Heart right ventricle (tissue), 16 donors: ENCODE results near the gene TMEM171. TPM values are rescaled to one million over a fixed set of nuclear protein-coding genes. Genes with fewer than 3 reads are reported as not detected.

ENCODE experiments used
- ATAC-seq, 8 donors: fragments of 200-7000 bp; cut with Tn5 transposase; one replicate each; pipeline ENCODE4 v1.9.1; 2020; ENCODE audit warnings: mild to moderate bottlenecking in 8 of 8, moderate library complexity in 8 of 8, moderate number of reproducible peaks in 1 of 8
- DNase-seq, 2 donors: peaks; one replicate each; pipeline ENCODE4 v3.0.0-alpha.2; 2020
- H3K27ac ChIP-seq, 10 donors: fragments of 200-600 bp; sonication (generic) in 2 of 10; one replicate each; pipeline versions ENCODE4 v1.5.0 to v1.8.0; 2020 to 2022; ENCODE audit warnings: mild to moderate bottlenecking in 3 of 10
- H3K27me3 ChIP-seq, 7 donors: fragments of 200-600 bp; one replicate each; pipeline ENCODE4 v1.8.0; 2021 to 2022; ENCODE audit warnings: mild to moderate bottlenecking in 2 of 7
- H3K36me3 ChIP-seq, 9 donors: fragments of 200-600 bp; sonication (generic) in 1 of 9; one replicate each; pipeline versions ENCODE4 v1.5.0 to v1.8.0; 2020 to 2022; ENCODE audit warnings: mild to moderate bottlenecking in 2 of 9
- H3K4me1 ChIP-seq, 9 donors: fragments of 200-600 bp; sonication (generic) in 1 of 9; one replicate each; pipeline versions ENCODE4 v1.5.0 to v1.8.0; 2020 to 2022; ENCODE audit warnings: mild to moderate bottlenecking in 4 of 9
- H3K4me3 ChIP-seq, 10 donors: fragments of 200-600 bp; sonication (generic) in 2 of 10; one replicate each; pipeline versions ENCODE4 v1.5.0 to v1.8.0; 2020 to 2022; ENCODE audit warnings: mild to moderate bottlenecking in 7 of 10, moderate library complexity in 2 of 10
- H3K9me3 ChIP-seq, 11 donors: fragments of 200-600 bp in 10 of 11; sonication (generic) in 2 of 11; one replicate each; pipeline versions ENCODE4 v1.5.0 to v1.8.0; 2013 to 2022; ENCODE audit warnings: mild to moderate bottlenecking in 2 of 11, control low read depth in 1 of 11, moderate library complexity in 1 of 11
- WGBS, 2 donors: extraction: QIAGEN DNeasy Blood & Tissue Kit; methylation state at CpG; one replicate each; pipeline ENCODE4 v1.1.7; 2013; ENCODE audit warnings: inconsistent platforms in 1 of 2; 5-methylcytosine and 5-hydroxymethylcytosine counted together
- intact Hi-C, 10 donors: fragments of 100-400 bp; cut with DNase I; formaldehyde crosslinking; loops; one replicate each; pipeline versions ENCODE4 v1.11.1 to v1.14.2; 2022
- polyA plus RNA-seq, 2 donors: library from polyadenylated mRNA; stranded (reverse); fragments of 200-250 nt; gene quantifications; one replicate each; pipeline ENCODE4 v1.2.3, GENCODE V29; 2013
- total RNA-seq, 10 donors: library from RNA; stranded (reverse); fragmentation: NEBNext Ultra II Directional in 3 of 10; extraction: Animal tissue kit (Norgen Biotek cat#: 25700) in 3 of 10; gene quantifications; one replicate each; pipeline versions ENCODE4 v1.2.1 to v1.2.4, GENCODE V29; 2021 to 2023
- TF ChIP-seq, protein P1 (sequence below), 9 donors: fragments of 200-600 bp; sonication (generic) in 2 of 9; IDR thresholded peaks; one replicate each; pipeline versions ENCODE4 v1.5.0 to v1.8.0; 2021 to 2022; ENCODE audit warnings: antibody characterized with exemption in 9 of 9, mild to moderate bottlenecking in 5 of 9, moderate library complexity in 1 of 9
- donor health status: Arrhythmogenic right ventricular cardiomyopathy.
- donor health status: ischemic (EF 13 %, LVEDD 7.1; RV severe dilation, severe dysfunction).
- donor health status: healthy with polysubstance abuse.
- donor health status: DM: no; HTN: yes; CAD: no.
- donor health status: DM: no; HTN: no; CAD: no.
- donor health status: ischemic (EF 25% LVEDD 6.9; RV normal size, moderate dysfunction).
- donor health status: ischemic (EF 25% LVEDD 5.7; RV mildly dilated, moderate dysfunction).
- donor health status: healthy.
- donor health status: DM: yes; HTN: yes; CAD: no.
- donor health status: Ischemic cardiomyopathy.
- donor health status: ischemic (EF 35%, LVEDD 5.7; RV mildly dilated, moderate dysfunction).
- donor health status: nonischemic (EF 11% LVEDD 7.7; RV severe dilation, severe dysfunction).
- donor health status: DM: yes; HTN: yes; CAD: no.
- donor health status: PGD.
- donor health status: ischemic (EF 29% LVEDD 5.4; RV normal size, mild dysfunction).
- donor health status: nonischemic (EF 23%, LVEDD 6.1; RV moderate dilation, normal function).

The TMEM171 gene
- total and polyA plus RNA-seq, 12 donors: 0.03 TPM; not detected in 11

DNA sequence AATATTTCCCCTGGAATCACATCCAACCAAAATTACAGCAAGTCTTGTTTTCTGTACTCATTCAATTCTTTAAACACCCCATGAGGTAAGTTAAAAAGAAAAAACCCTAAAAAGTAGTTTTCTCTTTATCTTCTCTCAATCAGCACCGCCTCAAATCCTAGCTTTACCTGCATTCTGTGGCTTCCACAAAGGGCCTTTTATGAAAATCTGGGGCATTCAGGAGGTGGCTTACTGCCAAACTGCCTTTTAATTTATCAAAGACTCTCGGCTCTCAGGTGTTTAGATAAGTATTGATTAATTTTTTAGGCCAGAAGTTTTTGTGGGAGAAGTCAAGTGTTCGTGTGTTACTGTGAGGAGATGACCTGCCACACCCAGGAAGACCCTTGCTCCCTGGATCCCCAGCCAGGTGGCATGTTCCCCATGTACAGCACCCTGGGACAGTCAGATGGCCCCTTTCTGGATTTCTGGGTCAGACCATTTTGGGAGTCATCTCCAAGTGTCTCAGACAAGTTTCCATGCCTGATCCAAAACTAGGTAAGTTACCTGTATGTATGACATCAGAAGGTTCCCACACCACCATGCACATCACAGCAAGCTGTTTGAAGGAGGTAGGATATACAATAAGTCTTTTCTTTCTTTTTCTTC is 6.2 kb upstream of the TMEM171 start:
- H3K4me3 ChIP-seq: no peak overlapping the region
- TF ChIP-seq, protein P1, sequence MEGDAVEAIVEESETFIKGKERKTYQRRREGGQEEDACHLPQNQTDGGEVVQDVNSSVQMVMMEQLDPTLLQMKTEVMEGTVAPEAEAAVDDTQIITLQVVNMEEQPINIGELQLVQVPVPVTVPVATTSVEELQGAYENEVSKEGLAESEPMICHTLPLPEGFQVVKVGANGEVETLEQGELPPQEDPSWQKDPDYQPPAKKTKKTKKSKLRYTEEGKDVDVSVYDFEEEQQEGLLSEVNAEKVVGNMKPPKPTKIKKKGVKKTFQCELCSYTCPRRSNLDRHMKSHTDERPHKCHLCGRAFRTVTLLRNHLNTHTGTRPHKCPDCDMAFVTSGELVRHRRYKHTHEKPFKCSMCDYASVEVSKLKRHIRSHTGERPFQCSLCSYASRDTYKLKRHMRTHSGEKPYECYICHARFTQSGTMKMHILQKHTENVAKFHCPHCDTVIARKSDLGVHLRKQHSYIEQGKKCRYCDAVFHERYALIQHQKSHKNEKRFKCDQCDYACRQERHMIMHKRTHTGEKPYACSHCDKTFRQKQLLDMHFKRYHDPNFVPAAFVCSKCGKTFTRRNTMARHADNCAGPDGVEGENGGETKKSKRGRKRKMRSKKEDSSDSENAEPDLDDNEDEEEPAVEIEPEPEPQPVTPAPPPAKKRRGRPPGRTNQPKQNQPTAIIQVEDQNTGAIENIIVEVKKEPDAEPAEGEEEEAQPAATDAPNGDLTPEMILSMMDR (IDR thresholded peaks at IDR 0.05): no peak
- intact Hi-C loops: no loop called here
- 73 to 75% methylated on average over 3 of the region's 3 CpGs for WGBS, 2 donors
- ATAC-seq (no peak), DNase-seq (no peak)
- H3K27ac ChIP-seq: no peak overlapping the region
- H3K36me3 ChIP-seq: no peaks in the 10 kb centered on the region
- H3K9me3 ChIP-seq: peaks cover 0 to 10% (median 0%) of the 10 kb centered on the region in 11 donors
- no peaks in the 10 kb centered on the region for H3K4me1 ChIP-seq
- peaks cover 0 to 26% (median 10%) of the 10 kb centered on the region in 7 donors for H3K27me3 ChIP-seq

DNA sequence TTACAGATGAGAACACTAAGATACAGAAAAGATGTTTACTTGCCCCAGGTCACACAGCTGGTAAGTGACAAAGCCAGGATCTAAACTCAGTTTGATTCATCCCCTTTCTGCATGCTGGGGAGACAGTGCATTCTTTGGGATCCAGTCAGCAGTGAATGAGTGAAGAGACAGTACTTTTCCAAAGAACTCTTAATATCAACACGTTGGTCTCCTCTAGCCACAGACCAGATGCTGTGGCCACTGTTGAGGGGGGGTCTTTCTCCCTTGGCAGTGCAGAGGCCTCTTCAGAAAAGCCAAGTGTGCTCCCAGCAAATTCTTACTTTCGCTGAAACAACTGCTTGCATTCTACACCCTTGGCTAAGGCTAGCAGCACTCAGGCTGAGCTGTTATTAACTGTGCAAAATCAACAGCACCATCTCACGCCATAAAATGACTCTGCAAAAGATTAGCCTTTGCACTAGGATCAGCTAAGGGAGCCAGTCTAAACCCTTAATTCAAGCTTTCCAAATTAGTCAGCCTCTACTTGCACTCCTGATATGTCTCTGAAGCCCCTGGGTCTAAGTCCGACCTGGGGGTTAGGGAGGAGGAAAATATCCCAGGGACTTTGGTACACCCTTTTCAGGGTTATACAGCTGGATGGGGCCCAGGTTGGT is 4.8 kb upstream of the TMEM171 start:
- DNase-seq (no peak), ATAC-seq (no peak)
- H3K36me3 ChIP-seq: no peaks in the 10 kb centered on the region
- no peak overlapping the region for H3K4me3 ChIP-seq
- TF ChIP-seq, protein P1 (IDR thresholded peaks at IDR 0.05): no peak
- H3K27ac ChIP-seq: no peak overlapping the region
- 61 to 64% methylated on average over 4 of the region's 4 CpGs for WGBS, 2 donors
- H3K4me1 ChIP-seq: peaks cover 0 to 9% (median 6%) of the 10 kb centered on the region in 9 donors
- peaks cover 0 to 10% (median 0%) of the 10 kb centered on the region in 11 donors for H3K9me3 ChIP-seq
- intact Hi-C loops: no loop called here
- H3K27me3 ChIP-seq: peaks cover 0 to 40% (median 22%) of the 10 kb centered on the region in 7 donors

DNA sequence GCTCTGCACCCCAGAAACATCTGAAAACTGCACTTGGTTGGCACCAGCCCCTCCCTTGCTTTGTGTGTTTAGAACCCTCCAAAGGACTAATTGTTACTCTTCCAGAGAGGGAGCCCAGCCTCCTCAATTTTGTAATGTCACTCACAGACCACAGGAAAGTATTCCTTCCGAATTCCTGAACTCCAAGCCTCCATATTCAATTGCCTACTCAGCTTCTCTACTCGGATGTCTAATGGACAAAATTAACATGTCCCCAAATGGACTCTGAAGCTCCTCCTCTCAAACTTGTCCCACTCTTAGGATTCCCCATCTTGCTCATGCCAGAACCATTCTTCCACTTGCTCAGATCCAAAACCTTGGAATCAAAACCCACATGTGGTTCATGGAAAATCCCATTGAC is 3.9 kb upstream of the TMEM171 start:
- Histone ChIP-seq H3K27me3 (peaks cover 0 to 50% (median 31%) of the 10 kb centered on the region in 7 donors), H3K4me1 (peaks cover 0 to 15% (median 6%) of the 10 kb centered on the region in 9 donors), H3K27ac (no peak overlapping the region), H3K9me3 (peaks cover 0 to 10% (median 0%) of the 10 kb centered on the region in 11 donors), H3K4me3 (no peak overlapping the region), H3K36me3 (no peaks in the 10 kb centered on the region)
- ATAC-seq: no peak
- intact Hi-C loops: no loop called here
- TF ChIP-seq, protein P1 (IDR thresholded peaks at IDR 0.05): no peak
- 65 to 82% methylated on average over 2 of the region's 2 CpGs for WGBS, 2 donors
- DNase-seq: no peak

DNA sequence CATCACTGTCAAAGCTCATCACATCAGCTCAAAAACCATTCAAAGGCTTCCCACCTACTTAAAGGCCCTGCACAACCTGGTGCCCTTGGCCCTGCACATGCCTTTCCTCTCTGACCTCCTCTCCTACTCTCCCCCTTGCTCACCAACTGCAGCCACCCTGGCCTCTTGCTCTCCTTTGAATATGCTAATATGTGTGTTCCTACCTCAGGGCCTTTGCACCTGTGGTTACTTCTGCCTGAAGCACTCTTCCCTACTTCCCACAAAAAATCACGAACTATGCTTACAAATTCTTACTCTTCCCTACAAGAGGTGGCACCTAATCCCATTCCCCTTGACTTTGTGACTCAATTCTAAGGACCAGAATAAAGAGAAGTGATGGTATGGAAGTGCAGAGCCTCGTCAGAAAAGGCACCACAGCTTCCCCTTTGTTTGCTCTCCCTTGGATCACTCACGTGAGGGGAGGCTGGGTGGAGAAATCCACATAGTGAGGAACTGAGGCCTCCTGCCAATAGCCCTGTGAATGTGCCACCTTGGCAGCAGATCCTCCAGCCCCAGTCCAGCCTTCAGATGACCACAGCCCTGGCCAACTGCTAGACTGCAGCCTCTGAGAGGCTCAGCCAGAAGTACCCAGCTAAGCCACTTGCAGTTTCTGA is 3.2 kb upstream of the TMEM171 start:
- 80 to 81% methylated on average over 3 of the region's 3 CpGs for WGBS, 2 donors
- Histone ChIP-seq H3K27me3 (peaks cover 0 to 53% (median 37%) of the 10 kb centered on the region in 7 donors), H3K4me1 (peaks cover 0 to 15% (median 6%) of the 10 kb centered on the region in 9 donors), H3K4me3 (no peak overlapping the region), H3K27ac (no peak overlapping the region), H3K36me3 (no peaks in the 10 kb centered on the region), H3K9me3 (peaks cover 0 to 10% (median 0%) of the 10 kb centered on the region in 11 donors)
- no peak for ATAC-seq
- TF ChIP-seq, protein P1 (IDR thresholded peaks at IDR 0.05): no peak
- intact Hi-C loops: no loop called here
- DNase-seq: no peak
